Right atrium auricular region (tissue), 2 donors: ENCODE measurements around the gene TXNDC16. TPM values are rescaled to one million over a fixed set of nuclear protein-coding genes. Genes with fewer than 3 reads are reported as not detected.

ENCODE experiments used
- DNase-seq: peaks from one replicate; pipeline ENCODE4 v3.0.0-alpha.2; 2019; ENCODE audit warnings: low spot score
- H3K27ac ChIP-seq, 2 donors: fragments of 200-600 bp; sonication (generic); 1 replicate in 1 of 2; 2 replicates in 1 of 2; pipeline ENCODE4 v1.5.1; 2016 to 2019
- H3K27me3 ChIP-seq, 2 donors: fragments of 200-600 bp; sonication (generic); one replicate each; pipeline versions ENCODE4 v1.5.1 to v1.6.0; 2017 to 2019
- H3K36me3 ChIP-seq: fragments of 200-600 bp; sonication (generic); one replicate; pipeline ENCODE4 v1.5.1; 2016
- H3K4me1 ChIP-seq, 2 donors: fragments of 200-600 bp; sonication (generic); one replicate each; pipeline versions ENCODE4 v1.5.1 to v1.6.0; 2017 to 2019
- H3K4me3 ChIP-seq, 2 donors: fragments of 200-600 bp; sonication (generic); 1 replicate in 1 of 2; 2 replicates in 1 of 2; pipeline ENCODE4 v1.5.1; 2017 to 2019; ENCODE audit warnings: mild to moderate bottlenecking in 1 of 2, moderate library complexity in 1 of 2
- H3K9me3 ChIP-seq, 2 donors: fragments of 200-600 bp; sonication (generic); one replicate each; pipeline ENCODE4 v1.5.1; 2019
- total RNA-seq, 2 donors: library from RNA; depleted of rRNA; stranded (reverse); fragments of >200 nt; gene quantifications; one replicate each; pipeline ENCODE4 v1.1.0, GENCODE V29; 2016
- TF ChIP-seq, protein P1 (sequence below), 2 donors: fragments of 200-600 bp; sonication (generic); IDR thresholded peaks; one replicate each; pipeline ENCODE4 v1.5.1; 2019; ENCODE audit warnings: antibody characterized with exemption in 2 of 2

TXNDC16 gene
- total RNA-seq, 2 donors from 2014 or later = 6.7 to 7.0 TPM

- no peaks in the 10 kb centered on the region for H3K36me3 ChIP-seq
- H3K4me3 ChIP-seq = no peak overlapping the region
- H3K4me1 ChIP-seq = peaks cover 0 to 7% of the 10 kb centered on the region in 2 donors
- no peak overlapping the region for H3K27ac ChIP-seq
- TF ChIP-seq, protein P1, sequence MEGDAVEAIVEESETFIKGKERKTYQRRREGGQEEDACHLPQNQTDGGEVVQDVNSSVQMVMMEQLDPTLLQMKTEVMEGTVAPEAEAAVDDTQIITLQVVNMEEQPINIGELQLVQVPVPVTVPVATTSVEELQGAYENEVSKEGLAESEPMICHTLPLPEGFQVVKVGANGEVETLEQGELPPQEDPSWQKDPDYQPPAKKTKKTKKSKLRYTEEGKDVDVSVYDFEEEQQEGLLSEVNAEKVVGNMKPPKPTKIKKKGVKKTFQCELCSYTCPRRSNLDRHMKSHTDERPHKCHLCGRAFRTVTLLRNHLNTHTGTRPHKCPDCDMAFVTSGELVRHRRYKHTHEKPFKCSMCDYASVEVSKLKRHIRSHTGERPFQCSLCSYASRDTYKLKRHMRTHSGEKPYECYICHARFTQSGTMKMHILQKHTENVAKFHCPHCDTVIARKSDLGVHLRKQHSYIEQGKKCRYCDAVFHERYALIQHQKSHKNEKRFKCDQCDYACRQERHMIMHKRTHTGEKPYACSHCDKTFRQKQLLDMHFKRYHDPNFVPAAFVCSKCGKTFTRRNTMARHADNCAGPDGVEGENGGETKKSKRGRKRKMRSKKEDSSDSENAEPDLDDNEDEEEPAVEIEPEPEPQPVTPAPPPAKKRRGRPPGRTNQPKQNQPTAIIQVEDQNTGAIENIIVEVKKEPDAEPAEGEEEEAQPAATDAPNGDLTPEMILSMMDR (IDR thresholded peaks at IDR 0.05) = no peak
- no peak for DNase-seq
- H3K27me3 ChIP-seq = no peaks in the 10 kb centered on the region
- H3K9me3 ChIP-seq = no peaks in the 10 kb centered on the region
Observed at GRCh38 chr14:52558688-52559087, 6.4 kb upstream of the TXNDC16 start.

GRCh38 chr14:52553671-52554575 is 1.6 kb upstream of the TXNDC16 start:
- Histone ChIP-seq H3K4me1 (peaks cover 0 to 19% of the 10 kb centered on the region in 2 donors), H3K36me3 (no peaks in the 10 kb centered on the region), H3K9me3 (no peaks in the 10 kb centered on the region), H3K27me3 (no peaks in the 10 kb centered on the region), H3K4me3 (peak overlapping the region; percentile 68 to 93), H3K27ac (peak overlapping the region; percentile 88 to 97)
- TF ChIP-seq, protein P1 (IDR thresholded peaks at IDR 0.05) = no peak
- peak; percentile 92 for DNase-seq

DNA sequence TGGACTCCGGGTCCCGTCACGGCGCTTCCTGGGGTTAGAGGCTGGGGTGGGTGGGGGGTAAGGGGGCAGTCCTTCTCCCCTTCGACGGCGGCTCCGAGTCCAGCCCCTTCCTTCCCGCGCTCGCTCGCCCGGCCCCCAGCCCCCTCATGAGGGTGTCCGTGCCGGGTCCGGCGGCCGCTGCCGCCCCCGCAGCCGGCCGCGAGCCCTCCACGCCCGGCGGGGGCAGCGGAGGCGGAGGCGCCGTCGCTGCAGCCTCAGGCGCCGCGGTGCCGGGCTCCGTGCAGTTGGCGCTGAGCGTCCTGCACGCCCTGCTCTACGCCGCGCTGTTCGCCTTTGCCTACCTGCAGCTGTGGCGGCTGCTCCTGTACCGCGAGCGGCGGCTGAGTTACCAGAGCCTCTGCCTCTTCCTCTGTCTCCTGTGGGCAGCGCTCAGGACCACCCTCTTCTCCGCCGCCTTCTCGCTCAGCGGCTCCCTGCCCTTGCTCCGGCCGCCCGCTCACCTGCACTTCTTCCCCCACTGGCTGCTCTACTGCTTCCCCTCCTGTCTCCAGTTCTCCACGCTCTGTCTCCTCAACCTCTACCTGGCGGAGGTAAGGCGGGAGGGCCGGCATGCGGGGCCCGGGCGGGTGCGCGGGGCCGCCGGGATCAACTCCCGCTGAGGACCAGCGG is 831 bp upstream of the TXNDC16 start:
- Histone ChIP-seq H3K4me3 (peak overlapping the region; percentile 68 to 93), H3K27me3 (no peaks in the 10 kb centered on the region), H3K27ac (peak overlapping the region; percentile 88 to 97), H3K4me1 (peaks cover 0 to 19% of the 10 kb centered on the region in 2 donors), H3K9me3 (no peaks in the 10 kb centered on the region), H3K36me3 (no peaks in the 10 kb centered on the region)
- DNase-seq = no peak
- TF ChIP-seq, protein P1 (IDR thresholded peaks at IDR 0.05) = no peak

DNA sequence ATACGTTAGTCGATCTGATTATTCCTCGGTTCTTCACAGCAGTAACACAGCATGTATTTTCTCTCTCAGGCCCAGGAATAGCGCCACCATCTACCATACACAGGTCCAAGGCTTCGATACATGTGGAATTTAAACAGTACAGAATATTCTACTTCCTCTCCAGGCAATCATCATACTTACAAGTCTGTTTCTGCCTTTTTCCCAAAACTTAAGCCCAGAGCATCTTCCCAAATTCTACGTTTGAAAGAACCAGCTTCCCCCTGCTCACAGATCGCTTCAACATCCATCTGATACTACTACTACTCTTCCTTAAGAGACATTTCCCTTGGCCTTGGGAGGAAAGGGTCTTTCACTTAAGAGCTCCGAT is 626 bp downstream of the TXNDC16 start:
- Histone ChIP-seq H3K4me3 (peak overlapping the region; percentile 70 to 93), H3K9me3 (no peaks in the 10 kb centered on the region), H3K27ac (peak overlapping the region; percentile 90 to 97), H3K27me3 (no peaks in the 10 kb centered on the region), H3K36me3 (no peaks in the 10 kb centered on the region), H3K4me1 (peaks cover 0 to 28% of the 10 kb centered on the region in 2 donors)
- TF ChIP-seq, protein P1 (IDR thresholded peaks at IDR 0.05) = peak in 1 of 2 donors; percentile 42
- no peak for DNase-seq

DNA sequence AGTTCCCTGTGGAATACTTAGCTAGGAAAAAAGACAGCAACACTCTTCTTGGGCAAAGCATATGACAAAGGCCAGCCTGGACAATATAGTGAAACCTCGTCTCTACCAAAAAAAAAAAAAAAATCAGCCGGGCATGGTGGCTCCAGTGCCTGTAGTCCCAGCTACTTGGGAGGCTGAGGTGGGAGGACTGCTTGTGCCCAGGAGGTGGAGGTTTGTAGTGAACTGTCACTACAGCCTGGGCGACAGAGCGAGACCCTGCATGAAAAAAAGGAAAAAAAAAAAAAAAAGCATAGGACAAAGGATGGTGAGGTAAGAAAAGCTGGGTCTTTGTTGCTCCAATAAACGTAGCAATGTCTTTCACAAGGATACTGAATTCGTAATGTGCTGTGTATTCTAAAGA is 1.1 kb downstream of the TXNDC16 start:
- peak overlapping the region; percentile 70 to 93 for H3K4me3 ChIP-seq
- TF ChIP-seq, protein P1 (IDR thresholded peaks at IDR 0.05) = no peak
- H3K27me3 ChIP-seq = no peaks in the 10 kb centered on the region
- DNase-seq = no peak
- no peaks in the 10 kb centered on the region for H3K36me3 ChIP-seq
- H3K27ac ChIP-seq = peak overlapping the region; percentile 90 to 97
- no peaks in the 10 kb centered on the region for H3K9me3 ChIP-seq
- H3K4me1 ChIP-seq = peaks cover 0 to 33% of the 10 kb centered on the region in 2 donors
